Activated CD4-positive, CD25-positive, alpha-beta regulatory T cell treated with anti-CD3 and anti-CD28 coated beads, Interleukin-2, amount 50 U/mL, for 16 hours (primary cell): Measurements from ENCODE around the gene FPGS.
"Not testable (repeated sequence)": the region's sequence is repeated elsewhere in the genome, so short reads cannot be mapped to it uniquely, and the experiment has no call there.

Experiments
- DNase-seq: peaks from one replicate; pipeline ENCODE4 v3.0.0-alpha.2; 2020; ENCODE audit warnings: low read depth, low spot score

The FPGS gene

DNA sequence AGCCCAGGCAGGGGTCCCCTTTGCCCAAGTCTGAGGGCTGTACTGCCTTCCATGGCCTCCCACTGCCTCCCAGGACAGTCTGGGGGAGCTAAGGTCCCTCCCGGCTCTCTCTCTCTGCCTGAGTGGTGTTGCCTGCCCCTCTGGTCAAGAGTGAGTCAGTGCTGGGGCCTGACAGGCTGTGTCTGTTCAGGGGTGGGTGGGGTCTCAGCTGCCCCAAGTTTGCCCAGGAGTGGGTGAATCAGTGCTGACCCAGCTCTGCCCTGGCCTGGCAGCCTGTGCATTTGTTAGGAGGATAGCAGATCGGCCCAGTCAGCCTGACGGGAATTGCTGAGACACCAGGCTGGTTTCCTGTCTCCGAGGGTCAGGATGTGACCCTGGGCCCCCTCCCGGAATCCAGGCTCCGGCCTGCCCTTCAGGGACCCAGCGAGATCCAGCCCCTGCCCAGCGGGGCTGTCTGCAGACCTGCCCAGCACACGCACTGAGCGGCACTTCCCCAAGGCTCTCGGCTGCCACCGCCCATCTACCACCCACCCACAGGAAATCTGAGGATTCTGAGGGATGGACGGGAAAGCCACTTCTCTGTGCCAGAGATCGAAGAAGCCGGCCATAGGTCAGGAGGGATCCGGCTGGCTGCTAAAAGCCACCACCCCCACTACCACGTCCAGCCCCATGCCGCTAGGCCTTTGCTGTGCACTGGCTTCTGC, 35.8 kb downstream of the FPGS start:
- DNase-seq, result no peak

DNA sequence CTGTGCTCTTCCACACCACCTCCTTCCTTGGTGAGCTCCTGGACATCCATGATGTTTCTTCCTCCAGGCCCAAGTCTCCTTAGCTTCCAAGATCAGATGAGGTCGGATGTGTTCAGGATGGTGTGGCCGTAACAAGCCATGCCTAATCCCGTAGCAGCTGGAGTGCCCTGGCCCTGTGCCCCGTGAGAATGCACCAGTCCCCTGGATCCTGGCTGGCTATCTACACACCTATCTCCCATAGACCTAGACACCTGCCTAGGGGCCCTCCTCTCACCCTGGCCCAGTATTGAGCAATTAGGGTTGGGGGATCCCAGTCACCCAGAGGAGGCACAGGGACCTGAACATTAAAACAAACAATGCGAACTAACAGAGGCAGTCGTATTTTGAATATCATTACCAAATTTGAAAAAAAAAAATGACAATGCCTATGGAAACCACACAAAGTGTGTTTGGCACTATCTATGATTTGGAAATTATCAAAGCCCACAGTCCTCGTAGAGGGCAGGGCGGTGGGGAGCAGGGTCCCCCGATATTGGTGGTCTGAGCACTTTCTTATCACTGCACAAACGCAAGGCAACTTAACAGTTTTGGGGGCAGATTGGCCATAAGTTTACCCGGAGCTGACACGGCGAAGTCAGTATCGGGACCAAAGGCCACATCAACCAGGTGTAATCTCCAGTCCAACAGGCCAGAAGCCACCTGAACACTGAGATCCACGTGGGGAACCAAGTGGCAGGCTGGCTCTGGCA, 38.6 kb downstream of the FPGS start:
- DNase-seq, result no peak

- no peak for DNase-seq
These were observed 42.2 kb downstream of the FPGS start for GRCh38 chr9:127844821-127845359.

DNA sequence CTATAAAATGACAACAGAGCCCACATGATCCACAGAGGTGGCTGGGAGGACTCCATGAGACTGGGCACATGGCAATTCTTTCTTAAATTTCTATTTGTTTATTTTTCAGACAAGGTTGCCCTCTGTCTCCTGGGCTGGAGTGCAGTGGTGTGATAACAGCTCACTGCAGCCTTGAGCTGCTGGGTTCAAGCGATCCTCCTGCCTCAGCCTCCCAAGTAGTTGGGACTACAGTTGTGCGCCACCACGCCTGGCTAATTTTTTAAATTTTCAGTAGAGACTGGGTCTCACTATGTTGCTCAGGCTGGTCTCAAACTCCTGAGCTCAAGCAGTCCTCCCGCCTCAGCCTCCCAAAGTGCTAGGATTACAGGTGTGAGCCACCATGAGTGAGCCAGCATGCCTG, 42.9 kb downstream of the FPGS start:
- DNase-seq, result not testable (repeated sequence)

DNA sequence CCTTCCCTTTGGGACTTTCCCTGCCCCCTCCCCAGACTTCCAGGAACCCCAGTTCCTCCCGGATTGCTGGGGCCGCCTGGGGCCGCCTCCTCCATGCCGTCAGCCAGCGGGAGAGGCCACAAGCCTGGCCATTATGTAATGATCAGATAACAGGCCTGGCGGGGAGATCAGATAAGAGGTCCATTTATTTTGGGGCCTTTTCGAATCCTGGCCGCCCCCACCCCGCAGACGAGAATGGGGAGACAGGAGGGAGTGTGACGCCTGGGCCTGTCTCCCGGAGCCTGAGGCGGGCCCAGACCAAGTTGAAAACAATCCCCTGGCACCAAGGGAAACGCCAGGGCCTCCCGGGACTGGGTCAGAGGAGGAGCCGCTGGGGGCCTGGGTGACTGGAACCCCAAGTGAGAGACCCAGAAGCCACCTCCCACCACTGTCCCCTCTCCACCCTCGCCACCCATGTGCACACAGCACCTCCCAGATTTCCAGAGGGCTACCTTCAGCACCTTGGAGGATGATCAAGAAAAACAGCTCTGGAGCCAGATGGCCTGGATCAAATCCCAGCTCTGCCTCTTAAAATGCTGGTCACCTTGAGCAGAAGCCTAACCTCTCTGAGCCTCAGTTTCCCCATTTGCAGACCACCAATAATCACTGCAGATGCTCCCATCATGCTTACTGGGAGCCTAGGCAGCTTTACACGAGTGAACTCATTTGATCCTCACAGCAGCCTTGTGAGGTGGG, 43.9 kb downstream of the FPGS start:
- DNase-seq, result no peak

DNA sequence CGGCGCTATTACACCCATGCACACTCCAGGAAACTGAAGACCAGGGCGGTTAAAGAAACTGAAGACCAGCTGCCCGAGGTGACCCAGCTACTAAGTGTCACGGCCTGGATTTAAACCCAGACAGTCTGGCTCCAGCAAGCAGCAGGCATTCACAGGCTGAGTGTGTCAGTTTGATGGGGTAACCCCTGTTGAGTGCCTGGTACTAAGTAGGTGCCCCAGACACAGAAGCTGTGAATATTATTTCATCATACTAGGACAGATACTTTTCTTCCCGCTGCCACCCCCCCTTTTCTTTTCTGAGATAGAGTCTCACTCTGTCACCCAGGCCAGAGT, 44.5 kb downstream of the FPGS start:
- DNase-seq, result no peak

DNA sequence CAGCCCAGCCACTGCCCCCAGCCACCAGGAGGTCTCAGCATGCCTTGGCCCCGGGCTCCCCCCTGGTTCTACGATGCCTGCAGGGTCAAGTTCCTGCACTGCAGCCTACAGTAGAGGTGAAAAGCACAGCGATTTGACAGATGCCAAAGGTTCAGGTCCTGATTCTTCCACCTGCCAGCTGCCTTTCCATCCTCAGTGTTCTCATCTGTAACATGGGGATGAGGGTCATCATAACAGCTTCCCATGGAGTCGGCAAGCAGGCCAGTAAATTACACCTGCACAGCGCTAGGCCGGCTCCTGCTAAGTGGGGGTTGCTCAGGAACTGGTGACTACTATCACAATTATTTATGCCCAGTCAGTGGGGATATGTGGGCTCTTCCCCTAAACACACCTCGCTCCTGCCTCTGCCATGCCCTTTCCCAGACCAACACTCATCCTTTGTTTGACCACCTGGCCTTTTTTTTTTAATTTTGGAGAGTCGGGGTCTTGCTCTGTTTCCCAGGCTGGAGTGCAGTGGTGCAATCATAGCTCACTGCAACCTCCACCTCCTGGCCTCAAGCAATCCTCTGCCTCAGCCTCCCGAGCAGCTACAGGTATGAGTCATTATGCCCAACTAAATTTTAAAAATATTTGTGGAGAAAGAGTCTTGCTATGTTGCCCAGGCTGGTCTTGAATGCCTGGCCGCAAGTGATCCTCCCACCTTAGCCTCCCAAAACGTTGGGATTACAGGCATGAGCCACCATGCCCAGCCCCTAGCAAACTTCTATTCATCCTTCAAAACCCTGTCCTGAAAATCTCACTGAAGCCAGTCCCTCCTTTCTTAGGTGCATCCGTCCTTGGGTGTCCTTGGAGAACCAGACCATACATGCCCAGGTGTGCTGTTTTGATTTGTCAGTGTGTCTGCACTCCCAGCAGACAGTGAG, 45.4 kb downstream of the FPGS start:
- DNase-seq, result no peak

DNA sequence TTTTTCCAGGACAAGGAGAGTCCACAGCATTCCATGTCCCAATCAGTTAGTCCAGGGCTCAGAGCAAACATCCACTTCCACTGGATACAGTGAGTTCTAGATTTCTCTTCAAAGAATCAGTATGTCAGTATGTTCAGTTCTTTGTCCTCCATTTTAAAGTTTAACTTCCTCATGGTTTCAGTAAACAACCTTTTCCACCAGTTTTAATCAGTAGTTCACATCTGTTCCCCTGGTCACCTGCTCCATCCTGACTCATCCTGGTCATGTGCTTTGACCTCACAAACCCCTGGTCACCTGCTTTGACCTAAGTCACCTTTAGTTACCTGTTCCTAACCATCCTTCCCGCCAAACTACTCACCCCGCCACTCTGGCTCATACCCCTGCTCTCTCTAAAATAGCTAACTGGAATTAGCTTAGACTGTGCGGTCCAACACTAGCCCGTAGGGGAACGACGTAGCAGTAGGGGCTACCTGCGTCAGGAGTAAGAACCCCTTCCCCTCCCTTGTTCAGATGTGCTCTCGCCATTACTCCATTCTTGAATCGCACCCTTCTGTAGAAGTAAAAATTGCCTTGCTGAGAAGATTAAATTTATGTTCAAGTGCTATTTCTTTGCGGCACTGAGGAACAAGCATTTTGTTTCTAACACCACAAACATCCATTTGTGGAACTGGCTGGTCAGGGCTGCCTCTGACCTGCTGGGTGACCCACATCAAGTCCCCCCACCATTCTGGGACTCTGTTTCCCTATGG, 46.2 kb downstream of the FPGS start:
- DNase-seq, result no peak

- DNase-seq, result no peak
These were observed 47.7 kb downstream of the FPGS start for GRCh38 chr9:127850286-127850830.

DNA sequence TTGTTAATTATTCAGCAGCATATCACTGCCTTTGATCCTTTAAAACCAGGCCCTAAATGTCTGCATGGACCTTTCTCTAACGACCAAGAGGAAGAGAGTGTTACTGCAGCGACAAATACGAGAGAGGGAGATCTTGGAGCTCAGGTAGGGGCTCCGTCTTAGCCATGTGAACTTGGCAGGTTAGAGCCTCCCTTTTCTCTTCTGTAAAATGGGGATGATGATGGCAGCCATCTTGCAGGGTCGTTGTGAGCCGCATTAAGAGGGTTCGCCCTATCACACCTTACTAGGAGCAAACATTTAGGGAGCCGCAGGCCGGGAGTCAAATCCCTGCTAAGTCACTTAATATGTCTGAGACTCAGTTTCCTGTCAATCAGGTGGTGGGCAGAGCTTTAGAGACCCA, 50.1 kb downstream of the FPGS start:
- no peak for DNase-seq

DNA sequence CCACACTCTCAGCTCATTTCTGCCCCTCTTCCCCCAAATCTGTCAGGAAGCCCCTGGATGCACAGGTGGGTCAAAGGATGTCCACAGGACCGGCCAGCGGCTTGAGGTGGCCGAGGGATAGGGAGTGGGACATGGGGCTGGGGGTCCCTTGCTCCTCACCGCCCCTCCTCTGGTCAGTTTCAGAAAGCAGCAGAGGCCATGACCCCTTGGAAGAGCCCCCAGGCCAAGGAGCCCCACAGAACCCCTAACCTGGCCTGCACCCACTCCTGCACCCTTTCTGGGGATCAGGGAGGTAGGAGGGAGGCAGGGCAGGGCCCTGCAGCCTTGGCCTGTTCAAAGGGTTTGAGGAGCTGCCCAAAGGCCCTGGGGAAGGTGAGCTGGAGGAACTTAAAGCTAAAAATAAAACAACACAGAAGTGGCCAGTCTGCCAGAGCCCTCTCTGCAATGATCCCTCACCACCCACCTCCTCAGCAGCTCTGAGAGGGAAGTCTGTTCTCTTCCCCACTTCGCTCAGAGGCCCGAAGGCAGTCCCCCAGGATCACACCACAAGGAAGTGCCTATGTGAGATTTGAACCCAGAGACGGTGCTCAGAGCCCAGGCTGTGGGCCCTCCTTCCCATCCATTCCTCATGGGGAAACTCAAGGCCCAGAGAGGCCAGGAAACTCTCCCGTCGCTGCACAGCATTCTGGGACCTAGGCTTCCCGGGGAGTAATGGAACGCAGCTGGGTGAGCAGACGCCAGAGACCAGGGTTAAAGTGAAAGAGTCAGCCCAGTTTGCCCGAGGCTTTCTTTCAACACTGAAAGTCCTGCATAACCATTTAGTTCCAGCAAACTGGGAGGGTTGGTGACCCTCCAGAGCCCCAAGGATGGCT, 50.9 kb downstream of the FPGS start:
- DNase-seq, result no peak

GRCh38 chr9:127854184-127854806, 51.6 kb downstream of the FPGS start, which contains the start of gene ENG:
Gene ENG (minus strand): TSS chr9:127854658. CDS start chr9:127854355, 303 bp downstream.
- DNase-seq, result no peak

DNA sequence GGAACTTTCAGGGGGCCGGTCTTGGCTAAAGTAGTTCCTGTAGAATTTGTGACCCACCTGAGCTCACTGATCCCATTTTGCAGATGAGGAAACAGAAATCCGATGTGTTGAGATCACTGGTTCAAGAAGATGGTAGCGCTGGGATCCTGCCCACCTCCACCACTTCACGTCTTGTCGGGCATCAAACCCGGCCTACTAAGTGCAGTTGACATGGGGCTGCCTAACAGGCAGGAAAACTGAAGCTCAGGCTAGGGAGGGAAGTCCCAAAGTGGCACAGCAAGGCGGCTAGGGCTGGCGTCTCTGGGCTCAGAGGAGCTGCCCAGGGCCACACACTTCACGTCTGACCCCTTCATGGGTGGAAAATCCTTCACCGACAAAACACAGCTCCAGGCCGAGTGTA, 52.3 kb downstream of the FPGS start:
- no peak for DNase-seq

DNA sequence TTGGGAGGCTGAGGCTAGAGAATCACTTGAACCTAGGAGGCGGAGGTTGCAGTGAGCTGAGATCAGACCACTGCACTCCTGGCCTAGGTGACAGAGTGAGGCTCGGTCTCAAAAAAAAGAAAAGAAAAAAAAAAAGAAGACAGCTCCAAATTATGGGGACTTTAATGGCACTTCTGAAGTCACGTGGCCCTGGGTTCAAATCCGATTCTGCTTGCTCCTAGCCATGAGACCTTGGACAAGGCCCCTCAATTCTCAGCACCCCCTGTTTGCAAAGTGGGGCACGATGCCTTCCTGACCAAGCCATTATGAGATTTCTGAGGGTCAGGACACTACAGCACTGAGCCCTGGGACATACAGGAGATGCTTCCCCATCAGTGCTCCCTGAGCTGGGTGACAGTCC, 52.8 kb downstream of the FPGS start:
- no peak for DNase-seq

DNA sequence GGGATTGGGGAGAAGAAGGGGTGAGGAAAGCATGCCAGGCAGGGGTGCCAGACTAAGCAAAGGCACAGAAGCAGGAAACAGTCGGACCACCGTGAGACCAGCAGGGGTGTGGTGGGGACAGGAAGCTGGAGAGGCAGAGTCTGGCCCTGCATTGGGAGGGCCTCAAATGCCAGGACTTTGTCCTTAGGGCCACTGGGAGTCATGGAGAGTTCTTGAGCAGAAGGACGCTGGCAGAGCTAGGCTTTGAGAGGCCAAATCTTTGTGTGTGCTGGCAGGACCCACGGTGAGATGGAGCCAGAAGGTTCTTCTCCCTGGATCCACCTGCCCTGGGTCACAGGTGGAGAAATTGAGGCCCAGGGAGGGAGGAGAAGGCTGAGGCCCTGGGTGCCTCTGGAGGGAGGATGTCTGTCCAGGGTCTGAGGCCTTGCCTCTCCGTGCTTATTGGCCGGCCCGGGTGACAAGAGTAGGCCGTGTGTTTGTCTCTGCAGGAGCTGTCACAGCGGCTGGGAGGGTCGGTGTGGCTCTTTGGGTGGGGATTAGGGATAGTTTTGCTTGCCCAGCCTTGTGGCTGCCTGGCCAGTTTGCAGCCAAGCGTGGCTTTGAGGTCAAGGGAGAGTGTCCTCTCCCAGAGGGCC, 53.5 kb downstream of the FPGS start:
- no peak for DNase-seq

GRCh38 chr9:127856729-127857116, 54.0 kb downstream of the FPGS start:
- no peak for DNase-seq

- DNase-seq, result no peak
These were observed 54.6 kb downstream of the FPGS start for GRCh38 chr9:127857278-127857677.

DNA sequence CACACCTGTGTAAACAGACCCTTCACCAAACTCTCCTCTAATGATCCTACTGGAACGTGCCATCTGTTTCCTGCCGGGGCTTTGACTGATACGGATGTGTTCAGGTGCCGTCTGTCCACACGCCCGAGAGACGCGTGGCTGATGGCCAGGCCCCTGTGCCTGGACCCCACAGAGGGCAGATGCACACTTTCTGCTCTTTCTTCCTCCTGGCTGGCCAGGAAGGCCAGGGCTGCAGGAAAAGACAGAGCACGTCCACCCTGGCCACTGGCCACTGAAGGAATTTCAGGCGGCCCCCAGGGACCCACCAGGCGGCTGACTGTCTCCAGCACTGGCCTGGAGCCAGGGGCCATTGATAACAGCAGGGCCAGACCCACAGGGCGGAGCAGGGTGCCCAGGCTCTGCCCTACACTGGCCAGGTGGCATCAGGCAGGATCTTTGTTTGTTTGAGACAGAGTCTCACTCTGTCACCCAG, 55.4 kb downstream of the FPGS start:
- no peak for DNase-seq
